NCI-H748 (cell line): Measurements from ENCODE around the gene TSPAN9.

ENCODE experiments used
- DNase-seq: peaks from one replicate; lab custom pipeline; 2025; ENCODE audit not compliant: unreplicated experiment; lab: John Stamatoyannopoulos, UW

The TSPAN9 gene

DNA sequence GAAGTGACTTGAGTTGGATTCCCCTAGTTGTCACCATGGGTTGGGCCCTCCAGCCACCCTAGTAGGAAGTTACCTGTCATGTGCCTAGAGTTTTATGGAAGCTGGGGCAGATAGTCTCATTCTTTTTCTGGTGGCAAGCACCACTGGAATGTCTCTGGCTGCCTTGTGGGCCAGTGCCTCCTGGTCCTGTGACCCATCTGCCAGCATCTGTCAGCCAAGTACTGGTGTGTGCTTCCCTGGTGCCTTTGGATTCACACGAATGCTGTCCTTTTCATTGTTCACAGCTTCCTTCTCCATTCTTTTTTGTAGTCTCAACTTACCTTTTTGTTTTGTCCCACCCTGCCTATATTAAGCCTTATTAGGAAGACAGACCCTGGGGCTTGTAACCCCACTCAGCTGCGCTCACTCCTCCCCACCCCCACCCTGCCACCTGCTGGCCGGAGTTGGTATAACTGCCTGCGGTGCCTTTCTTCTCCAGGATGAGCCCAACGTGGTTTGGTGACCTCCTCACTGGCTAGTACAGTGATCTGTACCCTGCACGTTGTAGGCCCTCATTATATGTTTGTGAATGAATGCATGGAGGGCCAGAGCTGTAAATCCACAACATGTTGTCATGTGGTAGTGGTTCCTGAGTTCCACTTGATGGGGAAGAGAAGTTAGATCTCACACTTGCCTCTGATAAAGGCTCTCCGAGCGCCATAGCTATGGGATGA, 125.7 kb downstream of the TSPAN9 start:
- DNase-seq: peak; percentile 27

DNA sequence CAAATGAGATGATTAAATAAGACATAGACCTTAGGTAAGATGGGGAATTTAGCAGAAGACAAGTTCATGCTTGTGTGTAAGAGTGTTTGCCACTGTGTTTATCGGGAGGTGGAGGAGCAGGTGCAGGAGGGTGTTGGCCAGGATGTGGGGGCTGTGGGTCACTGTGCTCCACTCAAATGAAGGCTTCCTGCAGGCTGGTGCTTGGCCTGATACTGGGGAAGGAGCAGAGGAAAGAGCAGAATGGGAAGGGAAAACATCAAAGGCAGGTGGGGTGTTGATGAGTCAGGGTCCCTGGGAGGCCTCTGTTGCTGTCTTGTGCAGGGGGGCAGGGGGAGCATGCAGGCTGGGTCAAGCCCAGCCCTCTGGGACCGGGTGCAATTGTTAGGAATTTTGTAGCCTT, 126.5 kb downstream of the TSPAN9 start:
- DNase-seq: peak; percentile 9

DNA sequence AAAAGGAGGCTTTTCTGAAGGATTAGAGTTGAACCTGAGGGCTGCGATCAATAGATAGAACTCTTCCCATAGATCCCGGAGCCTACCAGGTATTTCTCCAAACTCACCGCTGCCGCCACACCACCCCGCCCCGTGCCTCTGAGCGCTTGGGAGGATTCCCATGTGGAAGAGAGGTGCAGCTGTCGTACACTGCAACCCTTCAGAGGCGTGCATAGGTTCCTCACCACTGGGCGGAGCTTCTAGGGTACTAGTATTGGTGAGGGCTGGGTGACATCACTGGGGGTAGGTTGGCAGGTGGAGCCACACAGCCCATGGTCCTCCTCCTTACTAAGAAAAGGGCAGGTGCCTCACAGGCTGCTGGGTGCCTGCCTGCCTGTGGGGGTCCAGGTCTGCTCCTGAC, 127.0 kb downstream of the TSPAN9 start:
- DNase-seq: peak; percentile 24

DNA sequence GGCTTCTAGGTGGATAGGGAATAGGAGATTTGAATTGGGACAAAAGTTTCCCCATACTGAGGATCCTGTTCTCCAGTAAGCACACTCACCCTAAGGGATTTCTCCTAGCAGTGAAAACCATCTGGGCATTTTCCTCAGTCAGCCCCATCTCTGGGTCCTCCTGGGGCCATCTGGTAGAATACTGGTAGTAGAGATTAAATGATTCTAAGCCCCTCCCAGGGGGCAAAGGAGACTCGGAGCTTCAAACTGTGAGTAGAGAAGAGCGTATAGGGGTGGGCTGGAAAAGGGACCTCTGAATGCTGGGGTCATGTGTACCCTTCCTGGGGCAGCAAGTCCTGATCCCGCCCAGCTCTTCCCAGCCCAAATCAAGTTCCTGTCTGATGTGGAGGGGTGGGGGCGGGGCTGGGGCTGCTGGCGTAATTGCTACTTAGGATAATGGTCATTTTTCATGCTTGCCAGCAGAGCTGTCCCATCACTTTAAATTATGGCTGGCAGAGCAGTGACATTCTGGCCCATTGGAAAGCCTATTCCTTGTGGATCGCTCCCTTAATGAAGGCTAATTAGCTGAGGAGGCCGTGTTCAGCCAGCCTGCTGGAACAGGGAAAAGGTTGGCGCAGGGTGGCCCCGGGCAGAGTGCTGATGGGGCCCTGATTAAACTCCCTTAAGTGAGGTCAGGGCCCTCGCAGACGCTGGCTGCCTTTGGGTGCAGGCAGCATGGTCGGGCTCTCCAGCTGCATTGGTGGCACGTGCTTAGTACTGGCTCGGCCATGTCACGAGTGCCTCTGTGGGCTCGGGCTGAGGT, 127.8 kb downstream of the TSPAN9 start:
- DNase-seq: no peak

DNA sequence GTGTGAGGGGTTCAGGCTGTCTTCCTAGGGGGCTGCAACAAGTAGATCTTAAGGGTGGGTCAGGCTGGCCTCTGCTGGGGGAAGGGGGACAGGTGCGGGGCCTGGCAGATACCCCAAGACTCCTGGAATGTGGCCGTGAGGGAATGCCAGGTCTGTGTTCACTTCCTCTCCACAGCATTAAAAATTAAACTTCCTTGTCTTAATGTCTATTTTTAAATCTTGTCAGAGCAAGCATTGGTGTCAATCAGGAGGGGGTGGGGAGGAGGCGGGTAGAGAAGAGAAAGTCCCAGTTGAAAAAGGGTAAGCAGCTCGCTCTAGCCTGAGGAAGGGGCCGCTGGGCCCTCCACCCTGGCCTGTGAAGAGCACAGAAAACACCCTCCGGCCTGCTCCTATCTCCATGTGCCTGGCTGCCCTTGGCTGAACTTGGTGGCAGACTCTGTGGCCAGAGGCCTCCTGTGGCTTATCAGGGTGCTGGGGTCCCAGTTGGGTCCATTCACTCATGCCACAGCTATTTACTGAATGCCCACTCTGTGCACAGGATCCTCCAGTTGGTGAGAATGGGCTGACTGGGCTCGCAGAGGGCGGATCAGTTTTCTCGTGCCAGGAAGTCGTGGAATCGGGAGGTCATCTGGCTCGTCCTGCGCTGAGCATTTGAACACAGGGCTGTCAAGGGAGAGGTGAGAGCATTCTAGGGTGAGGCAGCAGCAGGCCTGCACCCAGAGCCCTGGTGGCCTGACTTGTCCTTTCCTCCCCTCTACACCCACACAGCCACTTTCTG, 128.8 kb downstream of the TSPAN9 start:
- no peak for DNase-seq

DNA sequence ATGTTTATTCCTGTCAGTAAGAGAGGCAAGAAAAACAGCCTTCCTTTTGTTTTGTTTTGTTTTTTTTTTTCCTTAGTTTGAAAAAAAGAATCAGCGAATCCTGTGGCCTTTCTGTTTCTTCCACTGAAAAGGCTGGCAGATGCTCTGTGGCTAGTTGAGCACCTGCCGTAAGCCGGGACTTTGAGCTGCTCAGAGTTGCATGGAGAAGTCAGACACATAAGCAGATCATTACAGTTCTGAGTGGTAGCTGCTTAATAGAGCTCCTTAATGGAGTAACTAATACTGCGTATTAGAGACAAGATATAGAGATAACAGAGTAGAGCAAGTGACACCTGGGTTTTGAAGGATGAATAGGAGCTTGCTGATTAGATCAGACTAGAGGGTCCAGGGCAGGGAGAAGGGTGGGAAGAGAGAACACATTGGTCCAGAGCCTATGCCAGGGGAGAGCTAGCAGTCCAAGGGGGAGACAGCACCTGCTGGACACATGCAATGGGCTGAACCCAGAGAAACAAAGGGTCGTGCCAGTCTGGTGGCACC, 129.4 kb downstream of the TSPAN9 start:
- no peak for DNase-seq

DNA sequence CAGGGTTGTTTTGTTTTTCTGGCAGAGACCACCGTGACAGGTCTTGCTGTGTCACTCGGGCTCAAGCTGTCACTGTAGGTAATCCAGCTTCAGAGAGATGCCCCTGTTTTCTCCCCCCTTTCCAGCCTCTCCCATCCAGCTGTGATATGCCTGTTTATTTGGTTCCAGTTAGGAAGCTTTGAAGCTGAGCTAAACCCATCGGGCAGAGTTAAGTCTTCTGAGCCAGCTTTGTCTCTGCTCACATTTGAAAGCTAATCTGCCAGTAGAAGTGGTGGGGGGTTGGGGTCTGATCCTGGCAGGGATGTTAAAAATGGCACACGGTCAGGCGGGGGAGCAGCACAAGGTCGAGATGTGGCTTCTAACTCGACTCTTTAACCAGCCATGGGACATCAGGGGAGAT, 130.0 kb downstream of the TSPAN9 start:
- no peak for DNase-seq

DNA sequence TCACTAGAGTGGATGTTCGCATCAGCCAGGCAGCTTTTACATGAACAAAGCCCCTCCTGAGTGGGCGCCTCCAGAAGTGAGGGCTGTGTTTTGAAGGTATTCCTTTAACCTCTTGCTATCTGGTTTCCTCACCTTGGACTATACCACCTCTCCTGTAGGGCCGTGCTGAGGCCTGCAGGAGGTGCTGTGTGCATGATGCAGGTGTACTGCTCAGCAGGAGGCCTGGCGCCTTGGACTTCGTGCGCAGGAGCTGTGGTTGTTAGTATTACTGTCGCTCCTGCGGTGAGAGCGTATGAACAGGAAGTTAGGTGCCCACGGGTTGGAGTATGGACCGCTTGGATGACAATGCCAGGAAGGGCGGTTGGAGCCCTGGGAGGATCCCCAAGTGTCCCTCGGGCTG, 130.7 kb downstream of the TSPAN9 start:
- peak; percentile 3 for DNase-seq

DNA sequence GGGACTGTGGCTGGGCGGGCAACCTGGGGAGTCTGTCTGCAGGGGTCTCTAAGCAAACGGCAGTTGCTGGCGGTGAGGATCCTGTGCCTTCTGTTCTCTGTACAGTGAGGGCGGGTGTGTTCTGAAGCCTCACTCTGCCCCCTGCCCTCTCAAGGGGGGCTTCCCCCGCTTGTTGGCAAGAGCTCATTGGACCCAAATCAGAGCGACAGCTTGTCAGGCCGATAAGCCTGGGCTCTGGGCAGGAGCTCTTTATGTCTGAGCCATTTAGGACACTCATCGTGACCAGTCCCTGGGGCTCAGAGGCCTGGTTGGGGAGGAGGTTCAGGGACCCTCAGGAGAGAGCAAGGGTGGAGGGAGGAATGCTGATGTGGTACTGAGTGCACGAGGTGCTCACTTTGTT, 136.0 kb downstream of the TSPAN9 start:
- DNase-seq: no peak

DNA sequence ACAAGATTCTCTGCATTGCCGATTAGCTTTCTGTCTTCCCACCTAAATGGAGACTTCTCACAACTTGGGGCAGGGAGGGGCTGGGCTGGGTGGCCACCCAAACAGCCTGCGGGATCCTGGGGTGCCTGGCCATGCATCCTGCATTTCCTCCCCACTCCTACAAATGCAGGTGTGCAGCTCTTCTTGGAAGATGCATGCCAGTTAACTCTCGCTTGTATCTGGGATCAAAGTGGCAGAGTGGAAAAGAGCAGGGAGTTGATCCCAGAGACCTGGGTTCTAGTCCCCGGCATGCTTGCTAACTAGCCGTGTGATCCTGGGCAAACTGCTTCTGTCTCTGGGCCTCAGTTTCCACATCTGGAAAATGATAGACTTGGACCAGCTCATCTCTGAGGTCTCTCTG, 136.6 kb downstream of the TSPAN9 start:
- DNase-seq: no peak

DNA sequence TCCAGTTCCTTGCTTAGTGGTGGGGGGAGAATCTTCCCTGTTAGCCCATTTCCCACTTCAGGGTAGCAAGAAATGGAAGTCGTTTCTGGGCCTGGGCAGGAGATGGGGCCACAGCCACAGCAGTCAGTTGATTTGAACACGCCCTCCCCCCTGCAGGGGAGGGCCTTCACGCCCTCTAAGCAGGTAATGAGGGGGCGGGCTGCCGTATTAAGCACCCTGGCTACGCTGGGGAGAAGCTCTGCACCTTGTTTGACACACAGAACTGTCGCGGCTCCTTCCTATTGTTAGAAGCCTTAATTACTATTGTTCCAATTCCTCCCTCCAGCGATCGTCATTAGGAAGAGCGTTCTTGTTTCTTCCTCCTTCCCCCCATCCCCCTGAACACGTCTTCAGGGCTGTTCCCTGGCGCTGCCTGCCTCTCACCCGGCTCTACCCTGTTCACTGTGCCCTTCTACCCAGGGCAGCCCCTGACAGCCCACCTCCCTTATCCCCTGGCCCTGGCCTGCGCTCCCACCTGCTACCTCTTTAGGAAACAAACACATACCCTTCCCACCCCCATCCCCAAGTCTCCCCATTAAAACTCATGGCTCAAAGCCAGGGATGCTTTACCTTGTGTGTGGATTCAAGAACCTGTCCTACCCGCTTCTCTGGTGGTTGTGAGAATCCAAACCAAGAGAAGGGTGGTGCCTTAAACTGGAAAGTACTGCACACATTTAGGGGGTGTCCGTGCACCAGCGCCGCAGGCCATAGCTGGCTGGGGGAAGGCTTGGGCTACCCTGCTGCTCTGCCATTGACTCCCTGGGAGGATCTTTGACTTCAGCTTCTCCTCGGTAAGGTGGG, 137.6 kb downstream of the TSPAN9 start:
- peak; percentile 84 for DNase-seq

DNA sequence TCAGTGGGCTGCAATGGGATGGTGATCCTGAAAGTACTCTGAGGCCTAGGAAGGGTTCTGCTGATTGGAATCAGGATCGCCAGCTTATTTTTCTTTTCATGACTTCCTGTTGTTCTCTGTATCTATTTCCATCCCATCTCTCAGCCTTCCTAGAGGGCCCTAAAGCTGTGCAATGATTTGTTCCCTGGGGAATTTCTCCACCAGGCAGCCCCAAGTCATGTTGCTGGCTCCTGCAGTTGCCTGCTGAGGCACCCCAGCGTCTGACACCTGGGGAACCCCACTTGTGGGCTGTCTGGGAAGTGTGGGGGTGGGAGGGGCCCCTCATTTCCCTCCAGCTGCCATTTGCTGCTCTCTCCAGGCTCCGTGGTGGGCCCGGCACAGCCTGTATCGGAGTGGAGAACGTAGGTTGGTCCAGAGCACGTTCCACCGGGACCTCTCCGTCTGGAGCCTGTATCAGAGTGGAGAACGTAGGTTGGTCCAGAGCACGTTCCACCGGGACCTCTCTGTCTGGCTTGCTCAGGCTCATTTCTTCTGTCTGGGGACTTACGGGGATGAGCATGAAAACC, 138.3 kb downstream of the TSPAN9 start:
- peak; percentile 27 for DNase-seq

DNA sequence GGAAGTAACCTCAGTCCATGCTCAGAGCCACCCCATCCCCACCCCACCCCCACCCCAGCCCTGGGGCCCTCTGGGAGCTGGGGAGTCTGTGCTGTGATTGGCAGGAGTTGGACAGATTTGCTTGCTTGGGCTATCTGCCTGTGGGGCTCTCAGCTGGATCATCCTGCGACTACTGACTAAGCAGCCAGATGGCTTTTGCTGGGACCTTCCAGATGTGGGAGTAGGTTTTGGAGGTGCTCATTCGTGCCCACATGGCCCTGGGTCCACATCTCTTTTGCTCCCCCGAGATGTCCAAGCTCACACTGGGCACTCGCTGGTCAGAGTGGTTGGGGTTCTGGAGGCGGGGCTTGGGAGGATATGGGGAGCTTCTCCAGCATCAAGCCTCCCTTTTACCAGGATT, 138.9 kb downstream of the TSPAN9 start:
- DNase-seq: no peak

DNA sequence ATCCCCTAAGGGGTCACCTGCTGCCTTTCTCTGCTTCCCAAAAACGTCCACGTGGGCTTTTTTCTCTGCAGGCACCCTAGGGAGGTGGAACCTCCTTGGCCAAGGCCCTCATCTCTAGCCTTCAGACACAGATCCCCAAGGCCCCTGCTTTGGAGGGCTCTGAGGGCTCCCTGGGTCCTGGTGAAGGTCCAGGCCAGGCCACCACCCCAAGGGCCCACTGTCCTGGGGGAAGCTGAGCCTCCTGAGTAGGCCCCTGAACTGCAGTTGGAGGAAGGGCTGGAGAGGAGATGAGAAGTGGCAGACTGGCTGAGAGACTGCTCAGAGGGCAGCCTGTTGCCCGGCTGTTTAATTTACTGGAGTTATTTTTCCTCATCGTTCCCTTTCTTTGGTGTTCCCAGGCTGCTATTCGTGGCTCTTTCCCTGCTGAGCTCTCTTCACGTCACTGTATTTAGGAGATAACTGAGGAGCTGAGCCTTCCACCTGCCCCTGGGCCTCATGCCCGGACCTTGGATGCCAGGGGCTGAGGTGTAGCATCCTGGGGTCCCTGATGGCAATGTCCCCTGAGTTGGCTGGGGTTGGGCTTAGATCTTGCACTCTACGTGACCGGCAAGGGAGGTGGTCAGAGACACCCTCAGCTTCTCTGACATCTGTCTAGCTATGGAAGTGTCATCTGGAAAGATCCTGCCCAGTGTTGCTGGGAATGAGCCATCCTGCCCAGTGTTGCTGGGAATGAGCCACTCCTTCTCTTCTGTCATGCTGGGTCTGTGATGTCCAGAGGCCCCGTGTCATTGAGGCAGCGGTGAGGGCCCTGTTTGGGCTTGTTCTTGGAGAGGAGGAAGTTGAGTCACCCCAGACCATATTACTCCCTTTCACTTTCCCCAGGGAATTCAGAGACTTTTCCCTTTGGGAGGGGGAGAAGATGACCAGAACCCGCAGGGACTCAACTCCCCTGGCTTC, 139.8 kb downstream of the TSPAN9 start:
- DNase-seq: no peak

DNA sequence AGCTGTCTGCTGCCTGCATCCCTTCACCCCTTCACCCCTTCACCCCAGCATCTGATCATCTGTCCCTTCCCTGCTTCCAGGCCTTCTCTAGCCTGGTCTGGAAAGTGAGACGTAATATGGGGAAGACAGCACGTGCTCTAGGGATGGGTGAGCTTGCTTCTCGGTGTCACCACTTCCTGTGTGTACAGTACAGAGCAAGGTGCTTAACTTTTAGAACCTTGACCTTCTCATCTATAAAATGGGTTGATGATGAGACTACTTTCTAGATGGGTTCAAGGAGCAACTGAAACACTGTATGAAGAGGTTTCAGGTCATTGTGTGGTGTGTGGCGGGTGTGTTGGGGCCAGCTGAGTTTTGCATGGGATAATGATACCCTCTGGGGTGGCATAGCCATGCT, 140.5 kb downstream of the TSPAN9 start:
- no peak for DNase-seq

DNA sequence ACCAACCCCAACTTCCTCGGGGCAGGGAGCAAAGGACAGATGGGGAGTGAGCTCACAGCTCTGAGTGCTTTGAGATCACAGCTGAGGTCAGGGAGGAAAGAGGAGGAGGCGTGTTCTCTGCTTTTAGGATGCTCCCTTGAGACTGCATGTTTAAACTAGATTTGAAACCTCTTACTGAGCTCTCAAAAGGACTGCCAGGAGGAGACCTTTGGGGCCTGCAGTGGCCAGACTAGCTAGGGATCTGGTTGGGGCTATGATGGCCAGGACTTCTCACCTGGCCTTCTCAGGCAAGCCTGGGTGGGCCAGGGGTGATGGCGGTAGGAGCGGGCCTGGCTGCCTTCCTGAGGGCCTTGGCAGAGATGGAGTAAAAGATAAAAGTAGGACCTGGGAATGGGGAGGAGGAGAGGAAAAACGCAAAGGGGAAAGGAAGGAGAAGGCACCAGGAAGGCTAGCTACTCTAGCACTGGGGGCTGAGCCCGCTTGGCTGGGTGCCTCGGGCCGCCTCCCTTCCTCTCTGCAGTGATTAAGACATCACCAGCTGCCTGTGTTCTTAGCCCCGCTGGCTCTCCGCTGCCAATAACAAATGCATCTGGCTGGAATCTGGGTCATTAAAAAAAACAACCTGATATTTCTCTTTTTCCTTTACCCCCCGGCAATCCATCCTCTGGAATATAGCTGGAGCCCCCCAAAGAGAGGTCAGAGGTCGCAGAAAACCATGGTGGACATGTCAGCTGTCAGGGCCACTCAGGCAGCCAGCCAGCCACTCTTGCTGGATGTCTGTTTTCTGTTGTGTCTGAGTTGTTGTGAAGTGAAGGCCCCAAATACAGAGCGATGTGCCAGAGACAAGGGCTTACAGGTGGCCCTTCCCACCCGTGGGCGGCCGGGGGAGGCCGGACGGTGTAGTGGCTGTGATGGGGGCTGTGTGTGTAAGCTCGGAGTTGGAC, 141.3 kb downstream of the TSPAN9 start:
- DNase-seq: peak; percentile 66

DNA sequence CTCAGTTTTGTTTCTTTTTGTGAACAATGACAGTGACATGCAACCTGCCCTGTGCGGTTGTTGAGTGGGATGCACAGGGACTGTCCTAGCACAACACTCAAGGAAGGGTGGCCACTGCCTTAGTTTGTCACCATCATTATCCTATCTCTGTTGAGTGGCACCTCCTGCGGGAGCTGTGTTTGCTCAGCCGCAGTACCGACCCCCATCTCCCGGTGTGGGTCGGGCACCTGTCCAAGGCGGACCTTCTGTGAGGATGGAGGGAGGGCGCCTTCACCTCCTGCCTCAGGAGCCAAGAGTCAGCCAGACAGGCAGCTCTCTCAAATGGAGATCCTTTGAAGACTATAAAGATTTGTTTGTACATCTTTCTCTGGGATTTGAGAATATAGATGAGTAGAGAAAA, 142.1 kb downstream of the TSPAN9 start:
- peak; percentile 72 for DNase-seq
